ENCODE data around the gene HSD17B3. TPM values are rescaled to one million over a fixed set of nuclear protein-coding genes. Genes with fewer than 3 reads are reported as not detected.

HSD17B3 gene
- total and polyA plus RNA-seq, 2 experiments from 2014 or later = not detected

DNA sequence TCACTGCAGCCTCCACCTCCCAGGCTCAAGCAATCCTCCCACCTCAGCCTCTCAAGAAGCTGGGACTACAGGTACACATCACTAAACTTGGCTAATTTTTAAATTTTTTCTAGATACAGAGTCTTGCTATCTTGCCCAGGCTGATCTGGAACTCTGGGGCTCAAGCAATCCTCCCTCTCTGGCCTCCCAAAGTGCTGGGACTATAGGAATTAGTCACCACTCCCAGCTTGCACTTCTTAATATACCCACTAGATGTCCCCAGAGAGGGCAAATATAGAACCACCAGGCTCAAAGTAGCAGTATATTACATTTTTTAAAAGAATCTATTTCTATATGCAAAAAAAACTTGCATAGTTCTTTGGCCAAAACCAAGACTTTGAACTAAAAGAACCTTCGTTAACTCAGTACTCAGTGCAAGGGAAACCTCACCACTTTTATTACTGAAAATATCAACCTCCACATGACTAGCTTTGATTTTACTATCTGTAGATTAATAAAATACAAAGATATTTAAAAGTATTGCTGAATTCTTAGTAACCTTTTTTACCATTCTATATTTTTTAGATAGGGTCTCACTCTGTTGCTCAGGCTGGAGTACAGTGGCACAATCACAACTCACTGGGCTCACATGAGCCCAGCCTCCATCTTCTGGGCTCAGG is 25.8 kb upstream of the HSD17B3 start:
- Histone ChIP-seq H3F3A (replicated peaks; ENCODE audit: low read depth) (no peaks in the 10 kb centered on the region), H3K4me3 (no peak overlapping the region), H2AFZ (no peak overlapping the region), H3K36me3 (ENCODE audit: insufficient read depth) (no peaks in the 10 kb centered on the region), H3K27me3 (ENCODE audit: insufficient read depth) (no peaks in the 10 kb centered on the region), H3K79me2 (replicated peaks; ENCODE audit: insufficient read depth) (no peaks in the 10 kb centered on the region), H3K9me2 (ENCODE audit: insufficient read depth) (no peaks in the 10 kb centered on the region), H3K27ac (ENCODE audit: low read depth) (no peak overlapping the region), H4K20me1 (replicated peaks; ENCODE audit: insufficient read depth) (no peaks in the 10 kb centered on the region), H3K4me2 (no peak overlapping the region), H3K4me1 (ENCODE audit: insufficient read depth) (peaks cover 9% of the 10 kb centered on the region; the same call in 1 of the 2 replicates)
- no peak overlapping the region for H3K4me3 Mint-ChIP-seq
- H3K9me3 Mint-ChIP-seq = no peaks in the 10 kb centered on the region
- H3K4me1 Mint-ChIP-seq = peaks cover 10% of the 10 kb centered on the region
- DNase-seq (ENCODE audit: low spot score) = peak; percentile 74
- no peaks in the 10 kb centered on the region for H3K36me3 Mint-ChIP-seq (ENCODE audit: low read depth)
- peak; percentile 45 for ATAC-seq
- no peak overlapping the region for H3K27ac Mint-ChIP-seq
- TF ChIP-seq, protein P1, sequence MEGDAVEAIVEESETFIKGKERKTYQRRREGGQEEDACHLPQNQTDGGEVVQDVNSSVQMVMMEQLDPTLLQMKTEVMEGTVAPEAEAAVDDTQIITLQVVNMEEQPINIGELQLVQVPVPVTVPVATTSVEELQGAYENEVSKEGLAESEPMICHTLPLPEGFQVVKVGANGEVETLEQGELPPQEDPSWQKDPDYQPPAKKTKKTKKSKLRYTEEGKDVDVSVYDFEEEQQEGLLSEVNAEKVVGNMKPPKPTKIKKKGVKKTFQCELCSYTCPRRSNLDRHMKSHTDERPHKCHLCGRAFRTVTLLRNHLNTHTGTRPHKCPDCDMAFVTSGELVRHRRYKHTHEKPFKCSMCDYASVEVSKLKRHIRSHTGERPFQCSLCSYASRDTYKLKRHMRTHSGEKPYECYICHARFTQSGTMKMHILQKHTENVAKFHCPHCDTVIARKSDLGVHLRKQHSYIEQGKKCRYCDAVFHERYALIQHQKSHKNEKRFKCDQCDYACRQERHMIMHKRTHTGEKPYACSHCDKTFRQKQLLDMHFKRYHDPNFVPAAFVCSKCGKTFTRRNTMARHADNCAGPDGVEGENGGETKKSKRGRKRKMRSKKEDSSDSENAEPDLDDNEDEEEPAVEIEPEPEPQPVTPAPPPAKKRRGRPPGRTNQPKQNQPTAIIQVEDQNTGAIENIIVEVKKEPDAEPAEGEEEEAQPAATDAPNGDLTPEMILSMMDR (conservative IDR thresholded peaks at IDR 0.05; ENCODE audit: low read depth in 2 of 2) = peak; percentile 75 to 86
- 0 out of 2 replicates have a peak, but pooled peaks have one; percentile 16 for TF ChIP-seq ZNF331 (CRISPR knock-in tag; IDR thresholded peaks at IDR 0.05; ENCODE audit: low read depth)
- TF ChIP-seq POLR2AphosphoS5 (IDR thresholded peaks at IDR 0.05; ENCODE audit: low read depth) = no peak
- H3K27me3 Mint-ChIP-seq (ENCODE audit: insufficient read depth, low read depth, poor library complexity) = peaks cover 3% of the 10 kb centered on the region

DNA sequence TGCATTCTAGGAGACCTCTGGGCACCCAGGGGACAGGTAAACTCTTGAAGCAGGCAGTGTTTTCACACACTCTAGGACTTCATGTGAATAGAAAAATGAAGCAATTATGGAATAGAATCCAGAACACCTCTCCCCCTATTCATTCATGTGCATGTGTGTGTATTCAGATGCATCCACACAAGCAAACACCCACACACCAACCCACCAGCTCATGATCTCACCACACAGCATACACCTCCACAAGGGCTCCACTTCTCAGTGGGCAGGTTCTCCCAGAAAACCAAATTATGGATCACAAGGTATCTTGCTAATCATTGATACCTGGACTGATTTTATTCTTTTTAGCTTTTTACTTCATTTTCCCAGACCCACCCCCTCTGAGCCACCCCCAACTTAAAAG is 21.2 kb upstream of the HSD17B3 start:
- H3F3A ChIP-seq (replicated peaks; ENCODE audit: low read depth) = no peaks in the 10 kb centered on the region
- no peak for ATAC-seq
- DNase-seq (ENCODE audit: low spot score) = no peak
- no peak overlapping the region for H2AFZ ChIP-seq
- H3K27ac Mint-ChIP-seq = no peak overlapping the region
- no peak overlapping the region for H3K4me2 ChIP-seq
- no peaks in the 10 kb centered on the region for H3K36me3 ChIP-seq (ENCODE audit: insufficient read depth)
- H3K9me2 ChIP-seq (ENCODE audit: insufficient read depth) = no peaks in the 10 kb centered on the region
- peaks cover 16% of the 10 kb centered on the region for H3K4me1 Mint-ChIP-seq
- H3K27ac ChIP-seq (ENCODE audit: low read depth) = no peak overlapping the region
- H3K36me3 Mint-ChIP-seq (ENCODE audit: low read depth) = no peaks in the 10 kb centered on the region
- H3K9me3 Mint-ChIP-seq = no peaks in the 10 kb centered on the region
- no peak overlapping the region for H3K4me3 ChIP-seq
- H4K20me1 ChIP-seq (replicated peaks; ENCODE audit: insufficient read depth) = no peaks in the 10 kb centered on the region
- peaks cover 10% of the 10 kb centered on the region; the same call in 1 of the 2 replicates for H3K4me1 ChIP-seq (ENCODE audit: insufficient read depth)
- no peaks in the 10 kb centered on the region for H3K79me2 ChIP-seq (replicated peaks; ENCODE audit: insufficient read depth)
- no peaks in the 10 kb centered on the region for H3K27me3 ChIP-seq (ENCODE audit: insufficient read depth)
- H3K4me3 Mint-ChIP-seq = no peak overlapping the region
- H3K27me3 Mint-ChIP-seq (ENCODE audit: insufficient read depth, low read depth, poor library complexity) = peaks cover 4% of the 10 kb centered on the region
- no peak for TF ChIP-seq EZH2phosphoT487 (IDR thresholded peaks at IDR 0.05; ENCODE audit: unreplicated experiment)
- TF ChIP-seq ZNF331 (CRISPR knock-in tag; IDR thresholded peaks at IDR 0.05; ENCODE audit: low read depth) = no peak
- TF ChIP-seq ZNF114 (CRISPR knock-in tag; IDR thresholded peaks at IDR 0.05) = no peak
- TF ChIP-seq, protein P2, sequence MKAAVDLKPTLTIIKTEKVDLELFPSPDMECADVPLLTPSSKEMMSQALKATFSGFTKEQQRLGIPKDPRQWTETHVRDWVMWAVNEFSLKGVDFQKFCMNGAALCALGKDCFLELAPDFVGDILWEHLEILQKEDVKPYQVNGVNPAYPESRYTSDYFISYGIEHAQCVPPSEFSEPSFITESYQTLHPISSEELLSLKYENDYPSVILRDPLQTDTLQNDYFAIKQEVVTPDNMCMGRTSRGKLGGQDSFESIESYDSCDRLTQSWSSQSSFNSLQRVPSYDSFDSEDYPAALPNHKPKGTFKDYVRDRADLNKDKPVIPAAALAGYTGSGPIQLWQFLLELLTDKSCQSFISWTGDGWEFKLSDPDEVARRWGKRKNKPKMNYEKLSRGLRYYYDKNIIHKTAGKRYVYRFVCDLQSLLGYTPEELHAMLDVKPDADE (IDR thresholded peaks at IDR 0.05) = no peak
- TF ChIP-seq JUNB (IDR thresholded peaks at IDR 0.05; ENCODE audit: unreplicated experiment) = no peak
- TF ChIP-seq, protein P3, sequence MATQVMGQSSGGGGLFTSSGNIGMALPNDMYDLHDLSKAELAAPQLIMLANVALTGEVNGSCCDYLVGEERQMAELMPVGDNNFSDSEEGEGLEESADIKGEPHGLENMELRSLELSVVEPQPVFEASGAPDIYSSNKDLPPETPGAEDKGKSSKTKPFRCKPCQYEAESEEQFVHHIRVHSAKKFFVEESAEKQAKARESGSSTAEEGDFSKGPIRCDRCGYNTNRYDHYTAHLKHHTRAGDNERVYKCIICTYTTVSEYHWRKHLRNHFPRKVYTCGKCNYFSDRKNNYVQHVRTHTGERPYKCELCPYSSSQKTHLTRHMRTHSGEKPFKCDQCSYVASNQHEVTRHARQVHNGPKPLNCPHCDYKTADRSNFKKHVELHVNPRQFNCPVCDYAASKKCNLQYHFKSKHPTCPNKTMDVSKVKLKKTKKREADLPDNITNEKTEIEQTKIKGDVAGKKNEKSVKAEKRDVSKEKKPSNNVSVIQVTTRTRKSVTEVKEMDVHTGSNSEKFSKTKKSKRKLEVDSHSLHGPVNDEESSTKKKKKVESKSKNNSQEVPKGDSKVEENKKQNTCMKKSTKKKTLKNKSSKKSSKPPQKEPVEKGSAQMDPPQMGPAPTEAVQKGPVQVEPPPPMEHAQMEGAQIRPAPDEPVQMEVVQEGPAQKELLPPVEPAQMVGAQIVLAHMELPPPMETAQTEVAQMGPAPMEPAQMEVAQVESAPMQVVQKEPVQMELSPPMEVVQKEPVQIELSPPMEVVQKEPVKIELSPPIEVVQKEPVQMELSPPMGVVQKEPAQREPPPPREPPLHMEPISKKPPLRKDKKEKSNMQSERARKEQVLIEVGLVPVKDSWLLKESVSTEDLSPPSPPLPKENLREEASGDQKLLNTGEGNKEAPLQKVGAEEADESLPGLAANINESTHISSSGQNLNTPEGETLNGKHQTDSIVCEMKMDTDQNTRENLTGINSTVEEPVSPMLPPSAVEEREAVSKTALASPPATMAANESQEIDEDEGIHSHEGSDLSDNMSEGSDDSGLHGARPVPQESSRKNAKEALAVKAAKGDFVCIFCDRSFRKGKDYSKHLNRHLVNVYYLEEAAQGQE (IDR thresholded peaks at IDR 0.05; ENCODE audit: unreplicated experiment) = no peak

All from GM23338 (cell line).